ENCODE results near the gene PABPN1L. TPM values are rescaled to one million over a fixed set of nuclear protein-coding genes. Genes with fewer than 3 reads are reported as not detected.

PABPN1L gene
- total and polyA plus RNA-seq, 2 of the 8 experiments (the other 6 are each of a cell fraction or from before 2014, with no cell fraction given) = not detected

- TF ChIP-seq CHD7 (IDR thresholded peaks at IDR 0.05; ENCODE audit: insufficient replicate concordance, low read length) = no peak
Observed at GRCh38 chr16:88865310-88865709, 1.1 kb downstream of the PABPN1L start (continued).

Measured in H1 (cell line).